ENCODE results near the gene LOX. TPM values are rescaled to one million over a fixed set of nuclear protein-coding genes. Genes with fewer than 3 reads are reported as not detected.
"Not testable (repeated sequence)": the region's sequence is repeated elsewhere in the genome, so short reads cannot be mapped to it uniquely, and the experiment has no call there.

Gene LOX
- total RNA-seq, 2 experiments from 2014 or later: 0.04 TPM; not detected in 1

- H3K4me3 Mint-ChIP-seq, H3K27me3 Mint-ChIP-seq, H3K27ac Mint-ChIP-seq: not testable (repeated sequence)
These were observed 16.2 kb upstream of the LOX start for GRCh38 chr5:122094251-122094650.

GRCh38 chr5:122093415-122094180 is 15.5 kb upstream of the LOX start:
- DNase-seq (no peak), ATAC-seq (no peak)
- intact Hi-C loops (cut with DNase I, micrococcal nuclease): no loop called here
- no peaks in the 10 kb centered on the region for H3K27me3 Mint-ChIP-seq
- H3K36me3 Mint-ChIP-seq (ENCODE audit: low read depth): no peaks in the 10 kb centered on the region
- no peaks in the 10 kb centered on the region for H3K4me1 Mint-ChIP-seq
- no peaks in the 10 kb centered on the region for H3K9me3 Mint-ChIP-seq (ENCODE audit: low read depth)
- no peak overlapping the region for H3K27ac Mint-ChIP-seq
- CTCF ChIA-PET: interaction anchor here (0.6 to 1.5 kb wide), 2 partner anchors 17 to 636 kb away, joined by 3 to 5 read pairs; no protein-coding TSS in a partner anchor
- POLR2A ChIA-PET: no interaction called here
- H3K4me3 Mint-ChIP-seq: no peak overlapping the region

More at GRCh38 chr5:122094251-122094650, 16.2 kb upstream of the LOX start:
- H3K9me3 Mint-ChIP-seq (ENCODE audit: low read depth); H3K4me1 Mint-ChIP-seq; H3K36me3 Mint-ChIP-seq (ENCODE audit: low read depth); DNase-seq; ATAC-seq; intact Hi-C loops (cut with DNase I, micrococcal nuclease); POLR2A ChIA-PET: not testable (repeated sequence)
- CTCF ChIA-PET: interaction anchor here (0.6 to 1.5 kb wide), 2 partner anchors 18 to 635 kb away, joined by 3 to 5 read pairs; no protein-coding TSS in a partner anchor

GRCh38 chr5:122091936-122092600 is 14.0 kb upstream of the LOX start:
- no peaks in the 10 kb centered on the region for H3K9me3 Mint-ChIP-seq (ENCODE audit: low read depth)
- DNase-seq: no peak
- CTCF ChIA-PET: interaction anchor here (0.7 kb wide), 1 partner anchor 126 kb away, joined by 3 read pairs; no protein-coding TSS in a partner anchor
- H3K4me3 Mint-ChIP-seq: no peak overlapping the region
- H3K27me3 Mint-ChIP-seq: no peaks in the 10 kb centered on the region
- POLR2A ChIA-PET: no interaction called here
- no peaks in the 10 kb centered on the region for H3K4me1 Mint-ChIP-seq
- intact Hi-C loops (cut with DNase I, micrococcal nuclease): no loop called here
- no peaks in the 10 kb centered on the region for H3K36me3 Mint-ChIP-seq (ENCODE audit: low read depth)
- no peak for ATAC-seq
- H3K27ac Mint-ChIP-seq: no peak overlapping the region

- Mint-ChIP-seq H3K36me3 (ENCODE audit: low read depth) (no peaks in the 10 kb centered on the region), H3K27me3 (peaks cover 2% of the 10 kb centered on the region), H3K4me1 (no peaks in the 10 kb centered on the region), H3K27ac (no peak overlapping the region), H3K4me3 (no peak overlapping the region), H3K9me3 (ENCODE audit: low read depth) (no peaks in the 10 kb centered on the region)
- CTCF ChIA-PET: interaction anchor here (0.7 kb wide), 1 partner anchor 1854 kb away, joined by 3 read pairs; no protein-coding TSS in a partner anchor
- DNase-seq (no peak), ATAC-seq (no peak)
- POLR2A ChIA-PET: no interaction called here
- intact Hi-C loops (cut with DNase I, micrococcal nuclease): no loop called here
These were observed 11.3 kb upstream of the LOX start for GRCh38 chr5:122089096-122090013.

- DNase-seq (no peak), ATAC-seq (no peak)
- H3K36me3 Mint-ChIP-seq (ENCODE audit: low read depth): no peaks in the 10 kb centered on the region
- intact Hi-C loops (cut with DNase I, micrococcal nuclease): no loop called here
- H3K27ac Mint-ChIP-seq: no peak overlapping the region
- CTCF ChIA-PET: no interaction called here
- H3K4me3 Mint-ChIP-seq: no peak overlapping the region
- H3K4me1 Mint-ChIP-seq: no peaks in the 10 kb centered on the region
- POLR2A ChIA-PET: interaction anchor here (0.6 kb wide), 1 partner anchor 26 kb away, joined by 3 read pairs; no protein-coding TSS in a partner anchor
- H3K27me3 Mint-ChIP-seq: peaks cover 7% of the 10 kb centered on the region
- no peaks in the 10 kb centered on the region for H3K9me3 Mint-ChIP-seq (ENCODE audit: low read depth)
These were observed 7.0 kb upstream of the LOX start for GRCh38 chr5:122085041-122085440.

GRCh38 chr5:122083535-122083934 is 5.5 kb upstream of the LOX start:
- Mint-ChIP-seq H3K9me3 (ENCODE audit: low read depth) (no peaks in the 10 kb centered on the region), H3K27ac (no peak overlapping the region), H3K4me1 (no peaks in the 10 kb centered on the region), H3K36me3 (ENCODE audit: low read depth) (no peaks in the 10 kb centered on the region), H3K4me3 (no peak overlapping the region), H3K27me3 (peaks cover 19% of the 10 kb centered on the region)
- no peak for DNase-seq
- CTCF ChIA-PET: no interaction called here
- no peak for ATAC-seq
- POLR2A ChIA-PET: no interaction called here
- intact Hi-C loops (cut with DNase I, micrococcal nuclease): no loop called here

GRCh38 chr5:122081541-122081940 is 3.5 kb upstream of the LOX start:
- POLR2A ChIA-PET: no interaction called here
- CTCF ChIA-PET: interaction anchor here (2.1 kb wide), 1 partner anchor 20 kb away, joined by 5 read pairs; no protein-coding TSS in a partner anchor
- ATAC-seq: no peak
- Mint-ChIP-seq H3K9me3 (ENCODE audit: low read depth) (no peaks in the 10 kb centered on the region), H3K36me3 (ENCODE audit: low read depth) (no peaks in the 10 kb centered on the region), H3K4me3 (no peak overlapping the region), H3K4me1 (peaks cover 16% of the 10 kb centered on the region), H3K27me3 (peaks cover 36% of the 10 kb centered on the region), H3K27ac (no peak overlapping the region)
- intact Hi-C loops (cut with DNase I, micrococcal nuclease): no loop called here
- no peak for DNase-seq

- H3K36me3 Mint-ChIP-seq (ENCODE audit: low read depth): no peaks in the 10 kb centered on the region
- peak overlapping the region; percentile 62 for H3K4me3 Mint-ChIP-seq
- H3K27ac Mint-ChIP-seq: no peak overlapping the region
- peaks cover 55% of the 10 kb centered on the region for H3K27me3 Mint-ChIP-seq
- peaks cover 17% of the 10 kb centered on the region for H3K4me1 Mint-ChIP-seq
- intact Hi-C loops (cut with DNase I, micrococcal nuclease): loop anchor here (2.0 to 10.0 kb wide), 3 partner anchors 115 to 1017 kb away; partner anchors contain the start of gene SRFBP1 (in 1 of the 2)
- ChIA-PET CTCF (interaction anchor here (0.7 to 1.1 kb wide), 2 partner anchors 25 to 1404 kb away, joined by 3 to 4 read pairs; no protein-coding TSS in a partner anchor), POLR2A (no interaction called here)
- ATAC-seq (peak; percentile 33), DNase-seq (peak; percentile 31)
- H3K9me3 Mint-ChIP-seq (ENCODE audit: low read depth): no peaks in the 10 kb centered on the region
These were observed 518 bp downstream of the LOX start for GRCh38 chr5:122077366-122078115.

GRCh38 chr5:122076669-122077365 is 1.2 kb downstream of the LOX start:
- DNase-seq (peak; percentile 83), ATAC-seq (peak; percentile 80)
- Mint-ChIP-seq H3K27ac (no peak overlapping the region), H3K27me3 (peaks cover 55% of the 10 kb centered on the region), H3K4me3 (peak overlapping the region; percentile 62), H3K9me3 (ENCODE audit: low read depth) (no peaks in the 10 kb centered on the region), H3K36me3 (ENCODE audit: low read depth) (no peaks in the 10 kb centered on the region), H3K4me1 (peaks cover 17% of the 10 kb centered on the region)
- CTCF ChIA-PET: interaction anchor here (0.7 to 1.7 kb wide), 4 partner anchors 17 to 1405 kb away, joined by 3 to 4 read pairs (median 3); no protein-coding TSS in a partner anchor
- POLR2A ChIA-PET: no interaction called here
- intact Hi-C loops (cut with DNase I, micrococcal nuclease): loop anchor here (2.0 to 10.0 kb wide), 3 partner anchors 114 to 1018 kb away; partner anchors contain the start of gene SRFBP1 (in 1 of the 2)

- Mint-ChIP-seq H3K4me1 (peaks cover 17% of the 10 kb centered on the region), H3K36me3 (ENCODE audit: low read depth) (no peaks in the 10 kb centered on the region), H3K27me3 (peaks cover 55% of the 10 kb centered on the region), H3K27ac (no peak overlapping the region), H3K4me3 (no peak overlapping the region), H3K9me3 (ENCODE audit: low read depth) (no peaks in the 10 kb centered on the region)
- CTCF ChIA-PET: interaction anchor here (1.0 to 1.7 kb wide), 4 partner anchors 18 to 113 kb away, joined by 3 to 4 read pairs (median 3); no protein-coding TSS in a partner anchor
- intact Hi-C loops (cut with DNase I, micrococcal nuclease): loop anchor here (2.0 to 10.0 kb wide), 3 partner anchors 113 to 1019 kb away; partner anchors contain the start of gene SRFBP1 (in 1 of the 2)
- no peak for ATAC-seq
- POLR2A ChIA-PET: no interaction called here
- no peak for DNase-seq
These were observed 2.0 kb downstream of the LOX start for GRCh38 chr5:122076050-122076461.
